ENCODE measurements around the gene LAMB1.
"Not testable (repeated sequence)": the region's sequence is repeated elsewhere in the genome, so short reads cannot be mapped to it uniquely, and the experiment has no call there.

The LAMB1 gene

GRCh38 chr7:107957436-107957835, 45.5 kb downstream of the LAMB1 start:
- no peak overlapping the region for H3K4me3 ChIP-seq (ENCODE audit: low read length)
- DNase-seq (ENCODE audit: low read depth, low spot score), result no peak

GRCh38 chr7:107956950-107957349, 46.0 kb downstream of the LAMB1 start:
- not testable (repeated sequence) for DNase-seq (ENCODE audit: low read depth, low spot score); H3K4me3 ChIP-seq (ENCODE audit: low read length)

- H3K4me3 ChIP-seq (ENCODE audit: low read length), result no peak overlapping the region
These were observed 47.6 kb downstream of the LAMB1 start for GRCh38 chr7:107955394-107955793.

GRCh38 chr7:107953924-107954303, 49.0 kb downstream of the LAMB1 start:
- DNase-seq (ENCODE audit: low read depth, low spot score), result no peak
- H3K4me3 ChIP-seq (ENCODE audit: low read length), result no peak overlapping the region

More at GRCh38 chr7:107955394-107955793, 47.6 kb downstream of the LAMB1 start:
- no peak for DNase-seq (ENCODE audit: low read depth, low spot score)

- H3K4me3 ChIP-seq (ENCODE audit: low read length), result no peak overlapping the region
- DNase-seq (ENCODE audit: low read depth, low spot score), result no peak
These were observed 49.6 kb downstream of the LAMB1 start for GRCh38 chr7:107953265-107953923.

- H3K4me3 ChIP-seq (ENCODE audit: low read length), result no peak overlapping the region
- no peak for DNase-seq (ENCODE audit: low read depth, low spot score)
These were observed 51.1 kb downstream of the LAMB1 start for GRCh38 chr7:107951896-107952295.

- DNase-seq (ENCODE audit: low read depth, low spot score), result no peak
- no peak overlapping the region for H3K4me3 ChIP-seq (ENCODE audit: low read length)
These were observed 51.7 kb downstream of the LAMB1 start for GRCh38 chr7:107951172-107951787.

GRCh38 chr7:107949443-107949935, 53.5 kb downstream of the LAMB1 start:
- DNase-seq (ENCODE audit: low read depth, low spot score), result no peak
- H3K4me3 ChIP-seq (ENCODE audit: low read length), result no peak overlapping the region

- DNase-seq (ENCODE audit: low read depth, low spot score), result no peak
These were observed 54.1 kb downstream of the LAMB1 start for GRCh38 chr7:107948645-107949442.

GRCh38 chr7:107946881-107947280, 56.1 kb downstream of the LAMB1 start:
- DNase-seq (ENCODE audit: low read depth, low spot score), result no peak
- H3K4me3 ChIP-seq (ENCODE audit: low read length), result no peak overlapping the region

More at GRCh38 chr7:107948645-107949442, 54.1 kb downstream of the LAMB1 start:
- no peak overlapping the region for H3K4me3 ChIP-seq (ENCODE audit: low read length)

GRCh38 chr7:107946451-107946850, 56.5 kb downstream of the LAMB1 start:
- no peak for DNase-seq (ENCODE audit: low read depth, low spot score)
- H3K4me3 ChIP-seq (ENCODE audit: low read length), result no peak overlapping the region

- no peak for DNase-seq (ENCODE audit: low read depth, low spot score)
- H3K4me3 ChIP-seq (ENCODE audit: low read length), result no peak overlapping the region
These were observed 57.6 kb downstream of the LAMB1 start for GRCh38 chr7:107945332-107945731.

GRCh38 chr7:107944411-107945169, 58.4 kb downstream of the LAMB1 start:
- no peak for DNase-seq (ENCODE audit: low read depth, low spot score)
- no peak overlapping the region for H3K4me3 ChIP-seq (ENCODE audit: low read length)

GRCh38 chr7:107943018-107943417, 59.9 kb downstream of the LAMB1 start:
- DNase-seq (ENCODE audit: low read depth, low spot score), result no peak

GRCh38 chr7:107940951-107941350, 62.0 kb downstream of the LAMB1 start:
- no peak for DNase-seq (ENCODE audit: low read depth, low spot score)
- H3K4me3 ChIP-seq (ENCODE audit: low read length), result no peak overlapping the region

More at GRCh38 chr7:107943018-107943417, 59.9 kb downstream of the LAMB1 start:
- H3K4me3 ChIP-seq (ENCODE audit: low read length), result no peak overlapping the region

GRCh38 chr7:107939573-107940489, 63.1 kb downstream of the LAMB1 start:
- H3K4me3 ChIP-seq (ENCODE audit: low read length), result no peak overlapping the region
- no peak for DNase-seq (ENCODE audit: low read depth, low spot score)

GRCh38 chr7:107938456-107939250, 64.3 kb downstream of the LAMB1 start:
- H3K4me3 ChIP-seq (ENCODE audit: low read length), result no peak overlapping the region
- no peak for DNase-seq (ENCODE audit: low read depth, low spot score)

- no peak overlapping the region for H3K4me3 ChIP-seq (ENCODE audit: low read length)
- DNase-seq (ENCODE audit: low read depth, low spot score), result no peak
These were observed 65.4 kb downstream of the LAMB1 start for GRCh38 chr7:107937531-107937930.
